ENCODE measurements around the gene PRUNE2.

PRUNE2 gene

DNA sequence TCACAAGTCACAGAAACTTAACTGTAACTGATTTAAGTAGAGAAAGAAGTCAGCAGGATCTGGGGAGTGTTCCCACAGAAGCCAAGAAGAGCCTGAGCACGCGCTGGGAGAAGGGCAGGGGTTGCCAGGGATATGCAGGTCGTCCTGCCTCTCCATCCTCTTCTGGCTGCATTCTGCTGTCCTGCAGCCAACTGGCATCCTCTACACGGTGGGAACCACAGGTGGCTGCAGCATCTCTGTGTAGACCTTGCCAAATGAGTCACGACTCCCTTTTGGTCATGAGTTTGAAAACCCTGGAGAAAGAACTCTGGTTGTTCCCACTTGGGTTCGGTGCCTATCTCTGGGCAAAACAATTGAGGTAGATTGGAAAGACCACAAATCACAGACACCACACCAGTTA lies 180.0 kb downstream of the PRUNE2 start:
- TF ChIP-seq, protein P1, sequence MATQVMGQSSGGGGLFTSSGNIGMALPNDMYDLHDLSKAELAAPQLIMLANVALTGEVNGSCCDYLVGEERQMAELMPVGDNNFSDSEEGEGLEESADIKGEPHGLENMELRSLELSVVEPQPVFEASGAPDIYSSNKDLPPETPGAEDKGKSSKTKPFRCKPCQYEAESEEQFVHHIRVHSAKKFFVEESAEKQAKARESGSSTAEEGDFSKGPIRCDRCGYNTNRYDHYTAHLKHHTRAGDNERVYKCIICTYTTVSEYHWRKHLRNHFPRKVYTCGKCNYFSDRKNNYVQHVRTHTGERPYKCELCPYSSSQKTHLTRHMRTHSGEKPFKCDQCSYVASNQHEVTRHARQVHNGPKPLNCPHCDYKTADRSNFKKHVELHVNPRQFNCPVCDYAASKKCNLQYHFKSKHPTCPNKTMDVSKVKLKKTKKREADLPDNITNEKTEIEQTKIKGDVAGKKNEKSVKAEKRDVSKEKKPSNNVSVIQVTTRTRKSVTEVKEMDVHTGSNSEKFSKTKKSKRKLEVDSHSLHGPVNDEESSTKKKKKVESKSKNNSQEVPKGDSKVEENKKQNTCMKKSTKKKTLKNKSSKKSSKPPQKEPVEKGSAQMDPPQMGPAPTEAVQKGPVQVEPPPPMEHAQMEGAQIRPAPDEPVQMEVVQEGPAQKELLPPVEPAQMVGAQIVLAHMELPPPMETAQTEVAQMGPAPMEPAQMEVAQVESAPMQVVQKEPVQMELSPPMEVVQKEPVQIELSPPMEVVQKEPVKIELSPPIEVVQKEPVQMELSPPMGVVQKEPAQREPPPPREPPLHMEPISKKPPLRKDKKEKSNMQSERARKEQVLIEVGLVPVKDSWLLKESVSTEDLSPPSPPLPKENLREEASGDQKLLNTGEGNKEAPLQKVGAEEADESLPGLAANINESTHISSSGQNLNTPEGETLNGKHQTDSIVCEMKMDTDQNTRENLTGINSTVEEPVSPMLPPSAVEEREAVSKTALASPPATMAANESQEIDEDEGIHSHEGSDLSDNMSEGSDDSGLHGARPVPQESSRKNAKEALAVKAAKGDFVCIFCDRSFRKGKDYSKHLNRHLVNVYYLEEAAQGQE (IDR thresholded peaks at IDR 0.05; ENCODE audit: insufficient read depth in 1 of 2, low read depth in 2 of 2, low read length in 2 of 2): no peak
- TF ChIP-seq FOXP2 (optimal IDR thresholded peaks at IDR 0.05; ENCODE audit: borderline replicate concordance, extremely low read depth, extremely low read length, insufficient read depth) (no peak), TAF1 (IDR thresholded peaks at IDR 0.05; ENCODE audit: borderline replicate concordance, insufficient read depth, low read length) (no peak), POLR2AphosphoS5 (IDR thresholded peaks at IDR 0.05; ENCODE audit: low read depth, low read length) (no peak), SIN3A (IDR thresholded peaks at IDR 0.05; ENCODE audit: borderline replicate concordance, insufficient read depth, low read length) (no peak)

DNA sequence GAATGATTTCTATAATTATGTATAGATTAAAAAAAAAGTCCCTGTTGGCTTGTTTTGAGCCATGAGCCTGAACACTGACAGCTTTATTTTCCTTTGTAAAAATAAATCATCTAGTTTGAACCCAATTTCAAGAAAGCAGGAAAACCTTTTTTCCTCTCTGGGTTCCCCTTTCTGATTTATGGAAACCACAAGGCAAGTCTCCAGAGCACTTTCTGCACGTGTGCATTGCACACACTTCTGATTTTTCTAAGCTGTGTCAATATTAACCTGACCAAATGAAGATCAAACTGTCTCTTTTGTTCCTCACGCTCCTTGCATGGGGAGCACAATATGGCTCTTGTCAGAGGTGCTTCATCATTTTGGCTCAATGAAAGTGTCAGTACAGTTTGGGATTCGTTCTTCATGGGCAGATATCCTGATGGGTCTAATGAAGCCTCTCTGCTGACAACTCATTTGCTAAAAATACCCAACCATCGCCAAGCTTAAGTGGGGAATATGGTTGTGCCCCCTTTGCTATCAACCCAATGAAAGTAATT lies 180.8 kb downstream of the PRUNE2 start:
- TF ChIP-seq TAF1 (IDR thresholded peaks at IDR 0.05; ENCODE audit: borderline replicate concordance, insufficient read depth, low read length) (no peak), POLR2AphosphoS5 (IDR thresholded peaks at IDR 0.05; ENCODE audit: low read depth, low read length) (no peak), SIN3A (IDR thresholded peaks at IDR 0.05; ENCODE audit: borderline replicate concordance, insufficient read depth, low read length) (no peak), FOXP2 (optimal IDR thresholded peaks at IDR 0.05; ENCODE audit: borderline replicate concordance, extremely low read depth, extremely low read length, insufficient read depth) (no peak)
- TF ChIP-seq, protein P1 (IDR thresholded peaks at IDR 0.05; ENCODE audit: insufficient read depth in 1 of 2, low read depth in 2 of 2, low read length in 2 of 2): no peak

GRCh38 chr9:76720245-76720644 lies 185.7 kb downstream of the PRUNE2 start:
- TF ChIP-seq FOXP2 (optimal IDR thresholded peaks at IDR 0.05; ENCODE audit: borderline replicate concordance, extremely low read depth, extremely low read length, insufficient read depth): no peak
- TF ChIP-seq, protein P1 (IDR thresholded peaks at IDR 0.05; ENCODE audit: insufficient read depth in 1 of 2, low read depth in 2 of 2, low read length in 2 of 2): no peak
- no peak for TF ChIP-seq POLR2AphosphoS5 (IDR thresholded peaks at IDR 0.05; ENCODE audit: low read depth, low read length)
- no peak for TF ChIP-seq SIN3A (IDR thresholded peaks at IDR 0.05; ENCODE audit: borderline replicate concordance, insufficient read depth, low read length)
- TF ChIP-seq TAF1 (IDR thresholded peaks at IDR 0.05; ENCODE audit: borderline replicate concordance, insufficient read depth, low read length): no peak

DNA sequence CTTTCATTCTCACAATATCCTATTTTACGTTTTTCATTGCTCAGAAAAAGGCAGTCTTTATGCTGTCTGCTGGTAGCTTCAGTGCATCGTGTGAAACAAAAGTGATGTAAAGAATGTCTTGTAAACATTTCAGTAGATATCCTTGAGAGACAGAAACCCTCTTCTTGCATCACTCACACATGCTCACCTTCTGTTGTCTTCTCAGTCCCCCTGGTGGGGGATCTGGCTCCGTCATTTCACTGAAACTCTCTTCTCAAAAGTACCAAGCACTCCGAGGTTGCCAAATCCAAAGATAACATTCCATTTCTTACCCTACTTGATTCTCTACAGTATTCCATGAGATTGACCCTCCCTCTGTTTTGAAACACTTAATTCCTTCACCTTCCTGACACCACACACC lies 187.7 kb downstream of the PRUNE2 start:
- TF ChIP-seq POLR2AphosphoS5 (IDR thresholded peaks at IDR 0.05; ENCODE audit: low read depth, low read length) (no peak), FOXP2 (optimal IDR thresholded peaks at IDR 0.05; ENCODE audit: borderline replicate concordance, extremely low read depth, extremely low read length, insufficient read depth) (no peak), TAF1 (IDR thresholded peaks at IDR 0.05; ENCODE audit: borderline replicate concordance, insufficient read depth, low read length) (no peak), SIN3A (IDR thresholded peaks at IDR 0.05; ENCODE audit: borderline replicate concordance, insufficient read depth, low read length) (no peak)
- TF ChIP-seq, protein P1 (IDR thresholded peaks at IDR 0.05; ENCODE audit: insufficient read depth in 1 of 2, low read depth in 2 of 2, low read length in 2 of 2): no peak

- no peak for TF ChIP-seq FOXP2 (optimal IDR thresholded peaks at IDR 0.05; ENCODE audit: borderline replicate concordance, extremely low read depth, extremely low read length, insufficient read depth)
- TF ChIP-seq SIN3A (IDR thresholded peaks at IDR 0.05; ENCODE audit: borderline replicate concordance, insufficient read depth, low read length): no peak
- no peak for TF ChIP-seq POLR2AphosphoS5 (IDR thresholded peaks at IDR 0.05; ENCODE audit: low read depth, low read length)
- TF ChIP-seq TAF1 (IDR thresholded peaks at IDR 0.05; ENCODE audit: borderline replicate concordance, insufficient read depth, low read length): no peak
- TF ChIP-seq, protein P1 (IDR thresholded peaks at IDR 0.05; ENCODE audit: insufficient read depth in 1 of 2, low read depth in 2 of 2, low read length in 2 of 2): no peak
Observed at GRCh38 chr9:76717613-76718012, 188.3 kb downstream of the PRUNE2 start.
